Left lung (tissue), 10 donors: ENCODE data around the gene DCP2. TPM values are rescaled to one million over a fixed set of nuclear protein-coding genes. Genes with fewer than 3 reads are reported as not detected.
"Not testable (repeated sequence)": the region's sequence is repeated elsewhere in the genome, so short reads cannot be mapped to it uniquely, and the experiment has no call there.

Experiments
- ATAC-seq: fragments of 200-7000 bp; cut with Tn5 transposase; one replicate; pipeline ENCODE4 v1.9.1; 2020; ENCODE audit warnings: moderate library complexity
- DNase-seq, 4 donors: peaks; one replicate each; pipeline ENCODE4 v3.0.0-alpha.2; 2013 to 2020
- H3K27ac ChIP-seq, 2 donors: fragments of 200-600 bp; sonication (generic) in 1 of 2; one replicate each; pipeline versions ENCODE4 v1.5.0 to v1.8.0; 2020 to 2021
- H3K27me3 ChIP-seq, 2 donors: fragments of 200-600 bp; sonication (generic) in 1 of 2; one replicate each; pipeline versions ENCODE4 v1.5.0 to v1.8.0; 2020 to 2021
- H3K36me3 ChIP-seq, 2 donors: fragments of 200-600 bp; sonication (generic) in 1 of 2; one replicate each; pipeline versions ENCODE4 v1.5.0 to v1.8.0; 2020 to 2021
- H3K4me1 ChIP-seq, 2 donors: fragments of 200-600 bp; one replicate each; pipeline ENCODE4 v1.8.0; 2021
- H3K4me3 ChIP-seq, 2 donors: fragments of 200-600 bp; sonication (generic) in 1 of 2; one replicate each; pipeline versions ENCODE4 v1.5.0 to v1.8.0; 2020 to 2021; ENCODE audit warnings: mild to moderate bottlenecking in 1 of 2
- H3K9me3 ChIP-seq, 2 donors: fragments of 200-600 bp; sonication (generic) in 1 of 2; one replicate each; pipeline versions ENCODE4 v1.5.0 to v1.8.0; 2020 to 2021
- intact Hi-C, 2 donors: fragments of 100-400 bp; cut with DNase I; formaldehyde crosslinking; loops; one replicate each; pipeline versions ENCODE4 v1.11.2 to v1.14.2; 2022
- polyA plus RNA-seq, 6 donors: library from polyadenylated mRNA; unstranded; fragments of 120-200 nt; gene quantifications; one replicate each; pipeline ENCODE4 v1.2.1, GENCODE V29; 2013; ENCODE audit not compliant: insufficient read length in 6 of 6
- total RNA-seq, 2 donors: library from RNA; stranded (reverse); fragmentation: NEBNext Ultra II Directional; extraction: Animal tissue kit (Norgen Biotek cat#: 25700); gene quantifications; one replicate each; pipeline ENCODE4 v1.2.1, GENCODE V29; 2021
- TF ChIP-seq, protein P1 (sequence below), 2 donors: fragments of 200-600 bp; sonication (generic) in 1 of 2; IDR thresholded peaks; one replicate each; pipeline versions ENCODE4 v1.5.0 to v1.8.0; 2021; ENCODE audit warnings: antibody characterized with exemption in 2 of 2
- donor health status: DM: no; HTN: yes; CAD: no.
- donor health status: DM: no; HTN: no; CAD: no.

Gene DCP2
- total and polyA plus RNA-seq, 8 donors, result 30.1 to 72.4 (median 38.0) TPM

GRCh38 chr5:112958093-112959088 is 18.2 kb upstream of the DCP2 start:
- ATAC-seq (peak; percentile 88), DNase-seq (peak in 2 of 4 donors; percentile 60 to 79)
- no peaks in the 10 kb centered on the region for H3K36me3 ChIP-seq
- TF ChIP-seq, protein P1, sequence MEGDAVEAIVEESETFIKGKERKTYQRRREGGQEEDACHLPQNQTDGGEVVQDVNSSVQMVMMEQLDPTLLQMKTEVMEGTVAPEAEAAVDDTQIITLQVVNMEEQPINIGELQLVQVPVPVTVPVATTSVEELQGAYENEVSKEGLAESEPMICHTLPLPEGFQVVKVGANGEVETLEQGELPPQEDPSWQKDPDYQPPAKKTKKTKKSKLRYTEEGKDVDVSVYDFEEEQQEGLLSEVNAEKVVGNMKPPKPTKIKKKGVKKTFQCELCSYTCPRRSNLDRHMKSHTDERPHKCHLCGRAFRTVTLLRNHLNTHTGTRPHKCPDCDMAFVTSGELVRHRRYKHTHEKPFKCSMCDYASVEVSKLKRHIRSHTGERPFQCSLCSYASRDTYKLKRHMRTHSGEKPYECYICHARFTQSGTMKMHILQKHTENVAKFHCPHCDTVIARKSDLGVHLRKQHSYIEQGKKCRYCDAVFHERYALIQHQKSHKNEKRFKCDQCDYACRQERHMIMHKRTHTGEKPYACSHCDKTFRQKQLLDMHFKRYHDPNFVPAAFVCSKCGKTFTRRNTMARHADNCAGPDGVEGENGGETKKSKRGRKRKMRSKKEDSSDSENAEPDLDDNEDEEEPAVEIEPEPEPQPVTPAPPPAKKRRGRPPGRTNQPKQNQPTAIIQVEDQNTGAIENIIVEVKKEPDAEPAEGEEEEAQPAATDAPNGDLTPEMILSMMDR (IDR thresholded peaks at IDR 0.05), result no peak
- intact Hi-C loops, result no loop called here
- no peaks in the 10 kb centered on the region for H3K27me3 ChIP-seq
- H3K4me1 ChIP-seq, result peaks cover 18 to 35% of the 10 kb centered on the region in 2 donors
- H3K4me3 ChIP-seq, result no peak overlapping the region
- no peaks in the 10 kb centered on the region for H3K9me3 ChIP-seq
- H3K27ac ChIP-seq, result peak overlapping the region; percentile 37 to 54

DNA sequence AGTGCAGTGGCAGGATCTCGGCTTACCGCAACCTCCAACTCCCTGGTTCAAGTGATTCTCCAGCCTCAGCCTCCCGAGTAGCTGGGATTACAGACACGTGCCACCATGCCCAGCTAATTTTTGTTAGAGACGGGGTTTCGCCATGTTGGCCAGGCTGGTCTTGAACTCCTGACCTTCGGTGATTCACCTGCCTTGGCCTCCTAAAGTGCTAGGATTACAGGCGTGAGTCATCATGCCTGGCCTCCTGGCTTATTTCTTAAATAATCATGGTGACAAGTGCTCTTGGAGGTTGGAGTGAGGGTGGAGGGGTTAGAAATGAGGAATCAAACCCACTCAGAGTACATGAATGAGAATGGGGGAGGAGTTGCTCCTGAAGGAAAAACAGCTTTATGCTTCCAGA is 16.7 kb upstream of the DCP2 start:
- Histone ChIP-seq H3K27ac (peak overlapping the region in 1 of 2 donors; percentile 20), H3K4me1 (peaks cover 18 to 40% of the 10 kb centered on the region in 2 donors)
- H3K9me3 ChIP-seq, H3K4me3 ChIP-seq, intact Hi-C loops, H3K27me3 ChIP-seq, H3K36me3 ChIP-seq: not testable (repeated sequence)
- ATAC-seq, result peak; percentile 66
- DNase-seq, result peak in 1 of 4 donors; percentile 51

GRCh38 chr5:112960315-112960714 is 16.3 kb upstream of the DCP2 start:
- TF ChIP-seq, protein P1 (IDR thresholded peaks at IDR 0.05), result no peak
- no peaks in the 10 kb centered on the region for H3K27me3 ChIP-seq
- DNase-seq (no peak), ATAC-seq (no peak)
- no peaks in the 10 kb centered on the region for H3K9me3 ChIP-seq
- no peak overlapping the region for H3K27ac ChIP-seq
- intact Hi-C loops, result no loop called here
- H3K36me3 ChIP-seq, result no peaks in the 10 kb centered on the region
- H3K4me1 ChIP-seq, result peaks cover 18 to 40% of the 10 kb centered on the region in 2 donors
- H3K4me3 ChIP-seq, result no peak overlapping the region

- no peaks in the 10 kb centered on the region for H3K27me3 ChIP-seq
- DNase-seq (no peak), ATAC-seq (no peak)
- intact Hi-C loops, result no loop called here
- H3K4me3 ChIP-seq, result no peak overlapping the region
- H3K27ac ChIP-seq, result no peak overlapping the region
- no peaks in the 10 kb centered on the region for H3K36me3 ChIP-seq
- no peaks in the 10 kb centered on the region for H3K9me3 ChIP-seq
- TF ChIP-seq, protein P1 (IDR thresholded peaks at IDR 0.05), result no peak
- peaks cover 18 to 40% of the 10 kb centered on the region in 2 donors for H3K4me1 ChIP-seq
Observed at GRCh38 chr5:112960863-112961504, 15.6 kb upstream of the DCP2 start.

DNA sequence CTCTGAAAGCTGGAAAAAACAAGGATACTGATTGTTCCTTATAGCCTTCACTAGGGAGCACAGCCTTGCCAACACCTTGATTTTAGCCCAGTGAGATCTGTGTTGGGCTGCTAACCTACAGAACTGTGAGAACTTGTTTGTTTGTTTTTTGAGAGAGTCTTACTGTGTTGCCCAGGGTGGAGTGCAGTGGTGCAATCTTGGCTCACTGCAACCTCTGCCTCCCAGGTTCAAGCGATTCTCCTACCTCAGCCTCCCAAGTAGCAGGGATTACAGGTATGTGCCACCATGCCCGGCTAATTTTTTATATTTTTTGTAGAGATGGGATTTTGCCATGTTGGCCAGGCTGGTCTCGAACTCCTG is 13.2 kb upstream of the DCP2 start:
- intact Hi-C loops, H3K27me3 ChIP-seq, H3K4me3 ChIP-seq, H3K36me3 ChIP-seq, ATAC-seq, DNase-seq, H3K9me3 ChIP-seq: not testable (repeated sequence)
- peak overlapping the region in 1 of 2 donors; percentile 38 for H3K27ac ChIP-seq
- peaks cover 6 to 30% of the 10 kb centered on the region in 2 donors for H3K4me1 ChIP-seq

DNA sequence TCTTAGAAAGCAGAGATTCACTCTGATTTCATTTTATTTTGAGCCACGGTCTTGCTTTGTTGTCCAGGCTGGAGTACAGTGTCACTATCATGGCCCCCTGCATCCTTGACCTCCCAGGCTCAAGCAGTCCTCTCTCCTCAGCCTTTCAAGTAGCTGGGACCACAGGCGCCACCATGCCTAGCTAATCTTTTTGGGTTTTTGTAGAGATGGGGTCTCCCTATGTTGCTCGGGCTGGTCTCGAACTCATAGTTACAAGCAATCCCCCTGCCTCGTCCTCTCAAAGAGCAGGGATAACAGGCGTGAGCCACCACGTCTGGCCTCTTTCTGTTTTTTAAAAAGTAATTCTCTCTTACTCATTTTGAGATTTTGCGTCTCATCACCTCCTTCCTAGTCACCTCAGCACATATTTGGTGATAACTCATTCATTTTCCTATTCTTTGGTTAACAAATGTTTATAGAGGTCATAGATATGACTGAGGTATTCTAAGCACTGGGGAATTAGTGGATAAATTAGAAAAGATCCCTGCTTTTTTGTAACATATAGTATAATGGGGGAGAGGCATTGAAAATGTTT is 10.8 kb upstream of the DCP2 start:
- TF ChIP-seq, protein P1 (IDR thresholded peaks at IDR 0.05), result no peak
- intact Hi-C loops, result no loop called here
- Histone ChIP-seq H3K4me3 (no peak overlapping the region), H3K27ac (no peak overlapping the region), H3K36me3 (no peaks in the 10 kb centered on the region), H3K9me3 (no peaks in the 10 kb centered on the region), H3K4me1 (peaks cover 0 to 8% of the 10 kb centered on the region in 2 donors), H3K27me3 (no peaks in the 10 kb centered on the region)
- DNase-seq (no peak), ATAC-seq (no peak)
